ENCODE data around the gene CDC40. TPM values are rescaled to one million over a fixed set of nuclear protein-coding genes. Genes with fewer than 3 reads are reported as not detected.

Gene CDC40
- total RNA-seq (2022) (15.9 and 16.8 TPM in 2 replicates), Bru-seq, nascent RNA (percentile 76 among the genes with signal in this experiment), BruChase-seq, experiment 1, labeled RNA remaining after a 6-hour chase (percentile 62 among the genes with signal in this experiment), BruChase-seq, experiment 2, labeled RNA remaining after a 2-hour chase (percentile 72 among the genes with signal in this experiment)
- long read RNA-seq, transcript CDC40-201 (15 exons, 3,848 nt): major isoform, 35 of 50 reads
- long read RNA-seq, partial matches to known transcripts: 4 of 50 reads
- long read RNA-seq, other reads (novel, unspliced or antisense): 9 of 50 reads

DNA sequence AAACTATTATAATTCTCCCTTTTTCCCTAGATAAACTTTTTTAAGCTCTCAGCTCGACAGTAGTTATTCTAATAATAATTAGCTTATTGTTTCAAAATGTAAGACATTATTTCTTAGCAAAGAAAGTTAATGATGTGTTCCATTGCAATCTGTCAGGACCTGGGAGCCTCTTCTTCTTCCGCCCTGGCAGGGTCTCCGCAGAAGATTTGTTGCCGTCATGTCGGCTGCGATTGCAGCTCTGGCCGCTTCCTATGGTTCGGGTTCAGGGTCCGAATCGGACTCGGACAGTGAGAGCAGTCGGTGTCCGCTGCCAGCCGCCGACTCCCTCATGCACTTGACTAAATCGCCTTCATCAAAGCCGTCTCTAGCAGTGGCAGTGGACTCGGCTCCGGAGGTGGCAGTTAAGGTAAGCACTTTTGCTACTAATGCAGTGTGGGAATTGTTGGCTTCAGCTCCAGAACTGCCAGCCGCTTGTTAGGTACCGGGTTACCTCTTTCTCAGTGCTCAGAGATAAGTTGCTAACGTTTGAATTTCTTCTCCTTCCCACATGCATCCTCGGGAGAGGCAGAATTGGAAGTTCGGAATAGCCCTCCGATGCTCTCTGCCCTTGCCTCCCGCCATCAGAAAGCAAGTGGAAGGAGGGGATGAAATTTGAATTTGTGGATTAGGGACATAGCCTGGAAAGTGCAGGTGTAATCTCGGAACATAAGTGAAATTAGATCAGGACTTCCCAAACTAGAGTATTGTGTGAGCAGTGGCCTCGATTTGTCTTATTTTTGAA, at the start of gene CDC40:
Gene CDC40, plus strand, starts transcription at position 200 of the 781 bp plus-strand sequence. Its CDS starts 18 bp downstream, at position 218.
- no peaks in the 10 kb centered on the region for H3K9me3 Mint-ChIP-seq (ENCODE audit: unreplicated experiment)
- BruUV-seq (replicated peaks): TSS peak; percentile 44
- POLR2A ChIA-PET: interaction anchor here (0.5 to 5.1 kb wide), 30 partner anchors 8 to 803 kb away, joined by 3 to 143 read pairs (median 5); partner anchors contain the start of genes AK9, AMD1, CDK19 and FIG4
- no peak within 1 kb of the TSS for H3K27ac Mint-ChIP-seq (ENCODE audit: low read depth, unreplicated experiment)
- DNase-seq (ENCODE audit: unreplicated experiment): no peak
- H3K4me3 Mint-ChIP-seq (ENCODE audit: unreplicated experiment): no peak within 1 kb of the TSS
- H3K27me3 Mint-ChIP-seq (ENCODE audit: insufficient read depth, unreplicated experiment): no peaks in the 10 kb centered on the region
- no peaks in the 10 kb centered on the region for H3K36me3 Mint-ChIP-seq (ENCODE audit: insufficient read depth, unreplicated experiment)
- intact Hi-C loops (cut with micrococcal nuclease): loop anchor here (2.0 to 5.0 kb wide), 2 partner anchors 98 to 476 kb away; no protein-coding TSS in a partner anchor
- TF ChIP-seq, protein P1, sequence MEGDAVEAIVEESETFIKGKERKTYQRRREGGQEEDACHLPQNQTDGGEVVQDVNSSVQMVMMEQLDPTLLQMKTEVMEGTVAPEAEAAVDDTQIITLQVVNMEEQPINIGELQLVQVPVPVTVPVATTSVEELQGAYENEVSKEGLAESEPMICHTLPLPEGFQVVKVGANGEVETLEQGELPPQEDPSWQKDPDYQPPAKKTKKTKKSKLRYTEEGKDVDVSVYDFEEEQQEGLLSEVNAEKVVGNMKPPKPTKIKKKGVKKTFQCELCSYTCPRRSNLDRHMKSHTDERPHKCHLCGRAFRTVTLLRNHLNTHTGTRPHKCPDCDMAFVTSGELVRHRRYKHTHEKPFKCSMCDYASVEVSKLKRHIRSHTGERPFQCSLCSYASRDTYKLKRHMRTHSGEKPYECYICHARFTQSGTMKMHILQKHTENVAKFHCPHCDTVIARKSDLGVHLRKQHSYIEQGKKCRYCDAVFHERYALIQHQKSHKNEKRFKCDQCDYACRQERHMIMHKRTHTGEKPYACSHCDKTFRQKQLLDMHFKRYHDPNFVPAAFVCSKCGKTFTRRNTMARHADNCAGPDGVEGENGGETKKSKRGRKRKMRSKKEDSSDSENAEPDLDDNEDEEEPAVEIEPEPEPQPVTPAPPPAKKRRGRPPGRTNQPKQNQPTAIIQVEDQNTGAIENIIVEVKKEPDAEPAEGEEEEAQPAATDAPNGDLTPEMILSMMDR (IDR thresholded peaks at IDR 0.05; ENCODE audit: unreplicated experiment): no peak
- CTCF ChIA-PET: interaction anchor here (0.5 to 3.3 kb wide), 10 partner anchors 12 to 1126 kb away, joined by 3 to 18 read pairs (median 6); no protein-coding TSS in a partner anchor
- peaks cover 9% of the 10 kb centered on the region for H3K4me1 Mint-ChIP-seq (ENCODE audit: insufficient read depth, unreplicated experiment)

DNA sequence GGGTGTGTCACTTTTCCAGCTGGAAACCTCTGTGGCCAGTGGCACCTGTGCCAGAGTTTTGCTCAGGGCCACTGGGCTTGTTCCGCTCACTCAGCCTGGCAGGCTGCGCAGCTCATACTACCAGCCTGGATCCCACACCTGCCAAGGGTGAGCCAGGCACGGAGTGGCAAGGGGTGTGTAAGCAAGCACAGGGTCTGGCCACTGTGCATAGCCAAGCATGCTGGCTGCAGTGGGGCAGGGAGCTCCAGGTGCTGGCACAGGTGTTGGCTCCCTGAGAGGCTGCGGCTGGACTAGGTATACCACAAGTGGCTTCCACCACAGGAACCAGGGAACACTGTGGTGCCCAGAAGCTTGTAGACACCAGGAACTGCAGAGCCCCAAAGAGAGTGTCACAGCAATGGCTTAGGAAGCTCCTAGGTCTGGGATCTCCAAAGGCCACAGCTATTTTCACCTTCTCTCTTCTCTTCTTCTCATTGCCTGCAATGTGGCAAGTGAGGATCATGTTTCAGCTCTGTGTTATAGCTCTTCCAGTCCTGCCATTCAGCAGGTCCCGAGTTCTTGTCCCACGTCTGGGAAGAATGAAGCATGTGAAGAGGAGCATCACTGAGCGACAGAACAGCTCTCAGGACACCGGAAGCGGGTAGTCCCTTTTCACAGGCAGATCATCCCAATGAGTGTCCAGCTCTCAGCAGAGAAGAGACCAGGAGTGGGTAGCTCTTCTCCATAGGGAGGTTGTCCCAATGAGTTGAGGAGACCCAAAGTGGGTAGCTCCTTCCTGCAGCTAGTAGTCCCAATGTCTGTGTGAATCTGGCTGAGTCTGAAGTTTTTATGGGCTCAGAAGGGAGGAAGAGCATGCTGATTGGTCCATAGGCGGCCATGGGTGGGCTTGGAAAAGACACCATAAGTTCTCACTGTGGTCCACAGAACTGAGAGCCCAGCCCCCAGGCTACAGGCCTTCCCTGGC, 42.0 kb upstream of the CDC40 start:
- peak overlapping the region; percentile 42 for H3K27ac Mint-ChIP-seq (ENCODE audit: low read depth, unreplicated experiment)
- no TSS peak for BruUV-seq (replicated peaks)
- intact Hi-C loops (cut with micrococcal nuclease): no loop called here
- ChIA-PET CTCF (interaction anchor here (0.6 to 0.7 kb wide), 4 partner anchors 27 to 300 kb away, joined by 3 to 4 read pairs (median 3); no protein-coding TSS in a partner anchor), POLR2A (no interaction called here)
- H3K4me1 Mint-ChIP-seq (ENCODE audit: insufficient read depth, unreplicated experiment): peaks cover 18% of the 10 kb centered on the region
- TF ChIP-seq, protein P1 (IDR thresholded peaks at IDR 0.05; ENCODE audit: unreplicated experiment): no peak
- H3K9me3 Mint-ChIP-seq (ENCODE audit: unreplicated experiment): peaks cover 15% of the 10 kb centered on the region
- peaks cover 11% of the 10 kb centered on the region for H3K36me3 Mint-ChIP-seq (ENCODE audit: insufficient read depth, unreplicated experiment)
- DNase-seq (ENCODE audit: unreplicated experiment): peak; percentile 0
- no peaks in the 10 kb centered on the region for H3K27me3 Mint-ChIP-seq (ENCODE audit: insufficient read depth, unreplicated experiment)
- H3K4me3 Mint-ChIP-seq (ENCODE audit: unreplicated experiment): no peak overlapping the region

DNA sequence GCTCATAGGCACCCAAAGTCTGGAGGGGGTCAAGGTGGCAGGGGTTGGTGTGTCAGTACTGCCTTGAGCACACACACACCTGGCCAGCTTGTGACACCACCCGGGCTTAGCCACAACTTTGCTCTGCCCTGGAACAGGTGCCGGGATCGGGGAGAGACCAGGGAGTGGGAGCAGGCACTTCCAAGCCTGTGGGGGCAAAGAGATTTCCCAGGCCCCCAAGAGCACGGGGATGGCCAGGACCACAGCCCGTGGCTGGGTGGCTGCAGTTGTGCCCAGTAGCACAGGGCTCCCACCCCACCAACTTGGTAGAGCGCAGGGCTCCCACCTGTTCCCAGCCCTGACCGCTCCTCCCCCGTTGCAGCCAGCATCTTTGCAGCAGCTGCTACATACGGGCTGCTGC, 41.2 kb upstream of the CDC40 start:
- POLR2A ChIA-PET: no interaction called here
- CTCF ChIA-PET: no interaction called here
- Mint-ChIP-seq H3K36me3 (ENCODE audit: insufficient read depth, unreplicated experiment) (peaks cover 11% of the 10 kb centered on the region), H3K4me1 (ENCODE audit: insufficient read depth, unreplicated experiment) (peaks cover 18% of the 10 kb centered on the region), H3K9me3 (ENCODE audit: unreplicated experiment) (peaks cover 15% of the 10 kb centered on the region), H3K4me3 (ENCODE audit: unreplicated experiment) (no peak overlapping the region), H3K27me3 (ENCODE audit: insufficient read depth, unreplicated experiment) (no peaks in the 10 kb centered on the region), H3K27ac (ENCODE audit: low read depth, unreplicated experiment) (no peak overlapping the region)
- BruUV-seq (replicated peaks): no TSS peak
- DNase-seq (ENCODE audit: unreplicated experiment): no peak
- TF ChIP-seq, protein P1 (IDR thresholded peaks at IDR 0.05; ENCODE audit: unreplicated experiment): no peak
- intact Hi-C loops (cut with micrococcal nuclease): no loop called here

Data from MCF 10A (cell line).